ENCODE data around the gene PTEN. TPM values are rescaled to one million over a fixed set of nuclear protein-coding genes. Genes with fewer than 3 reads are reported as not detected.

Gene PTEN
- total and polyA plus RNA-seq, 9 of the 15 experiments (the other 6 are each of a cell fraction or from before 2014, with no cell fraction given), result 8.4 to 56.9 (median 22.2) TPM

DNA sequence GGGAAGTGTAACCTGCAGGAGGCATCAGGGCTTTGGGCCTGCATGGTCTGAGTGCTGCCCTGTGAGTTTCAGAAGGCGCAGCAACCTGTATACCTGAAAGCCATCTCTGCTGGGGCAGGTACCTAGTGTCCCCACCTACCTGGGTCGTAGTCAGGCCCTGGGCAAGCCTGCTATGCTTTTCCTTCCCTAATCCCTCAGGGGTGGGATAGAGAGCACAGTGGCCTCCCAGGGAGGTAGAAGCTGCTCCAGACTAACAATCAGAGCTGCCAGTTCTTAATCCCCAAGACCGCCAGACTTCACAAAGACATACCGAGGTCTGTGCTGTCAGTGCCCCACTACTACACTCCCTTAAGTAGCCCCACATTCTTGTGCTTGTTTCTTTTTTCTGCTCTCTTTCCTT is 52.0 kb downstream of the PTEN start (continued):
- no peak for TF ChIP-seq NR2F6 (CRISPR knock-in tag; IDR thresholded peaks at IDR 0.05)

DNA sequence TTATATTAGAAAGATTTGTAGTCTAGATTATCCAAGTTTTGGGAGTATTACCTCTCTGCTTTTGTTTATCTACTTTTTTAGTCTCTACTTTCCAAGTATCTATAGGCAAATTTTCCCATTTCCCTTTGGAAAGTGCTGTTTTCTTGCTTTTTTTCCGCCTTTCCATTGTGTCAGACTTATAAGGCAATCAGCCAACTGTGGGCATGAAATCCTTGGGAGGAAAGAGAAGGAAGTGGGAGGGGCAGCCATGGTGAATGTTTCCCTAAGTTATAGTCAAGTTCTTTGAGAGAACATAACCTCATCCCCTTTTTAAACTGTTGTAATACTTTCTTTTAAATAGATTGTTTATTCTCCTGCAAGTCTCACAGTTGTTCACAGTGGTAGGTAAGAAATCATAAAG is 52.6 kb downstream of the PTEN start:
- H3K27ac ChIP-seq (ENCODE audit: extremely low read depth, low read depth, low read length), result no peak overlapping the region
- no peak overlapping the region for H2AFZ ChIP-seq (ENCODE audit: low read depth, low read length)
- H3K9me3 ChIP-seq (replicated peaks; ENCODE audit: control insufficient read depth, insufficient read depth, low read depth, low read length), result peaks cover 3% of the 10 kb centered on the region; the same call in 1 of the 2 replicates
- peak; percentile 22; the same call in 2 of the 3 replicates for ATAC-seq
- H3K27me3 ChIP-seq (ENCODE audit: control insufficient read depth in 2 of 2, insufficient read depth in 2 of 2, low read length in 2 of 2), result no peaks in the 10 kb centered on the region
- peaks cover 87% of the 10 kb centered on the region for H3K79me2 ChIP-seq (ENCODE audit: control insufficient read depth, insufficient read depth, low read length)
- no peak for FAIRE-seq
- TF ChIP-seq, protein P1, sequence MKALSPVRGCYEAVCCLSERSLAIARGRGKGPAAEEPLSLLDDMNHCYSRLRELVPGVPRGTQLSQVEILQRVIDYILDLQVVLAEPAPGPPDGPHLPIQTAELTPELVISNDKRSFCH (CRISPR knock-in tag; IDR thresholded peaks at IDR 0.05), result no peak
- TF ChIP-seq, protein P1 (tag; IDR thresholded peaks at IDR 0.05), result no peak
- TF ChIP-seq, protein P2, sequence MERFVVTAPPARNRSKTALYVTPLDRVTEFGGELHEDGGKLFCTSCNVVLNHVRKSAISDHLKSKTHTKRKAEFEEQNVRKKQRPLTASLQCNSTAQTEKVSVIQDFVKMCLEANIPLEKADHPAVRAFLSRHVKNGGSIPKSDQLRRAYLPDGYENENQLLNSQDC (CRISPR knock-in tag; IDR thresholded peaks at IDR 0.05), result no peak
- TF ChIP-seq OTX1 (CRISPR knock-in tag; IDR thresholded peaks at IDR 0.05), result no peak
- TF ChIP-seq, protein P3, sequence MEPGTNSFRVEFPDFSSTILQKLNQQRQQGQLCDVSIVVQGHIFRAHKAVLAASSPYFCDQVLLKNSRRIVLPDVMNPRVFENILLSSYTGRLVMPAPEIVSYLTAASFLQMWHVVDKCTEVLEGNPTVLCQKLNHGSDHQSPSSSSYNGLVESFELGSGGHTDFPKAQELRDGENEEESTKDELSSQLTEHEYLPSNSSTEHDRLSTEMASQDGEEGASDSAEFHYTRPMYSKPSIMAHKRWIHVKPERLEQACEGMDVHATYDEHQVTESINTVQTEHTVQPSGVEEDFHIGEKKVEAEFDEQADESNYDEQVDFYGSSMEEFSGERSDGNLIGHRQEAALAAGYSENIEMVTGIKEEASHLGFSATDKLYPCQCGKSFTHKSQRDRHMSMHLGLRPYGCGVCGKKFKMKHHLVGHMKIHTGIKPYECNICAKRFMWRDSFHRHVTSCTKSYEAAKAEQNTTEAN (CRISPR knock-in tag; IDR thresholded peaks at IDR 0.05), result no peak
- ChIA-PET POLR2A (no interaction called here), CTCF (ENCODE audit: low intra/inter-chr PET ratio) (no interaction called here)
- intact Hi-C loops (cut with micrococcal nuclease), result no loop called here
- no peak overlapping the region for H3K9ac ChIP-seq (ENCODE audit: insufficient read depth in 1 of 2, low read depth in 2 of 2, low read length in 2 of 2)
- peaks cover 7% of the 10 kb centered on the region; the same call in 1 of the 3 replicates for H3K36me3 ChIP-seq (ENCODE audit: control insufficient read depth, insufficient read depth, low read length)
- WGBS (ENCODE audit: insufficient coverage, low coverage, missing lambda C conversion rate), result 83% methylated on average over 1 of the region's 1 CpG
- no TSS peak for BruUV-seq (replicated peaks)
- no peaks in the 10 kb centered on the region for H4K20me1 ChIP-seq (replicated peaks; ENCODE audit: control insufficient read depth, insufficient read depth, low read length)
- peaks cover 0 to 3% of the 10 kb centered on the region in 2 experiments; a peak in 1 of 5 replicates for H3K4me1 ChIP-seq (replicated peaks in 1 of 2; ENCODE audit: control insufficient read depth in 2 of 2, insufficient read depth in 2 of 2, low read length in 2 of 2)
- DNase-seq (ENCODE audit: extremely low read depth in 1 of 4, low spot score in 3 of 4), result no peak
- no peak overlapping the region for H3K4me2 ChIP-seq (ENCODE audit: insufficient read depth, low read length)
- H3K4me3 ChIP-seq, result no peak overlapping the region
- H3K9me1 ChIP-seq (ENCODE audit: control insufficient read depth, insufficient read depth, low read length), result no peaks in the 10 kb centered on the region
- in situ Hi-C loops (cut with MboI), result no loop called here

All from K562 (cell line).